WTC11 (cell line): ENCODE measurements around the gene SETSIP. TPM values are rescaled to one million over a fixed set of nuclear protein-coding genes. Genes with fewer than 3 reads are reported as not detected.

ENCODE experiments used
- ATAC-seq: fragments of 200-7000 bp; cut with Tn5 transposase; 2 replicates; pipeline ENCODE4 v1.10.0; 2021; ENCODE audit warnings: mild to moderate bottlenecking, moderate library complexity
- CTCF ChIA-PET: fragments of 300-600 bp; sonication (Branson Sonifier 250); formaldehyde crosslinking; loops from one replicate; lab custom pipeline; 2021; ENCODE audit warnings: antibody characterized with exemption; lab: Charles Lee
- POLR2A ChIA-PET: fragments of 350-600 bp; sonication (Branson Sonifier 250); formaldehyde crosslinking; loops from one replicate; lab custom pipeline; 2021; ENCODE audit warnings: antibody characterized with exemption; lab: Charles Lee
- DNase-seq: peaks from one replicate; pipeline ENCODE4 v3.0.0; 2021; ENCODE audit warnings: low spot score
- H3K27ac Mint-ChIP-seq: 2 replicates; pipeline ENCODE4 v1.8.0; 2021; ENCODE audit warnings: mixed read lengths
- H3K27me3 Mint-ChIP-seq: 2 replicates; pipeline ENCODE4 v1.8.0; 2021; ENCODE audit warnings: low read depth, mild to moderate bottlenecking, moderate library complexity, mixed read lengths
- H3K36me3 Mint-ChIP-seq: 2 replicates; pipeline ENCODE4 v1.8.0; 2021; ENCODE audit warnings: mixed read lengths
- H3K4me1 Mint-ChIP-seq: 2 replicates; pipeline ENCODE4 v1.8.0; 2022; ENCODE audit warnings: mixed read lengths
- H3K4me3 Mint-ChIP-seq: 2 replicates; pipeline ENCODE4 v1.8.0; 2021; ENCODE audit warnings: mild to moderate bottlenecking, moderate library complexity, mixed read lengths
- H3K9me3 Mint-ChIP-seq: 2 replicates; pipeline ENCODE4 v1.8.0; 2021; ENCODE audit warnings: mixed read lengths
- CBFB ChIP-seq: sonication (generic); formaldehyde crosslinking; IDR thresholded peaks from 2 replicates; pipeline ENCODE4 v1.8.1; 2022; ENCODE audit warnings: mild to moderate bottlenecking, low read depth, missing genetic modification reagents
- CREM ChIP-seq: sonication (generic); formaldehyde crosslinking; IDR thresholded peaks from 2 replicates; pipeline ENCODE4 v1.8.1; 2022; ENCODE audit warnings: mild to moderate bottlenecking, missing genetic modification reagents, moderate library complexity
- ELF4 ChIP-seq: sonication (generic); formaldehyde crosslinking; IDR thresholded peaks from 2 replicates; pipeline ENCODE4 v1.8.1; 2022; ENCODE audit warnings: low read depth, mild to moderate bottlenecking, moderate library complexity, missing genetic modification reagents
- FOXJ3 ChIP-seq: sonication (generic); formaldehyde crosslinking; IDR thresholded peaks from 2 replicates; pipeline ENCODE4 v1.9.0; 2021; ENCODE audit warnings: missing genetic modification reagents, mild to moderate bottlenecking, borderline replicate concordance
- GABPB1 ChIP-seq: sonication (generic); formaldehyde crosslinking; IDR thresholded peaks from 2 replicates; pipeline ENCODE4 v1.8.1; 2023; ENCODE audit warnings: mild to moderate bottlenecking, missing genetic modification reagents
- KAT7 ChIP-seq: sonication (generic); formaldehyde crosslinking; IDR thresholded peaks from 2 replicates; pipeline ENCODE4 v1.8.1; 2023; ENCODE audit warnings: missing genetic modification reagents, mild to moderate bottlenecking, borderline replicate concordance
- SMAD3 ChIP-seq: sonication (generic); formaldehyde crosslinking; IDR thresholded peaks from 2 replicates; pipeline ENCODE4 v1.8.0; 2022; ENCODE audit warnings: missing genetic modification reagents, mild to moderate bottlenecking, borderline replicate concordance
- TEAD1 ChIP-seq: sonication (generic); formaldehyde crosslinking; IDR thresholded peaks from 2 replicates; pipeline ENCODE4 v1.8.0; 2022; ENCODE audit warnings: mild to moderate bottlenecking, missing genetic modification reagents
- TEAD4 ChIP-seq: sonication (generic); formaldehyde crosslinking; IDR thresholded peaks from 2 replicates; pipeline ENCODE4 v1.8.0; 2022; ENCODE audit warnings: mild to moderate bottlenecking, missing genetic modification reagents
- ZBTB21 ChIP-seq: sonication (generic); formaldehyde crosslinking; IDR thresholded peaks from 2 replicates; pipeline ENCODE4 v1.8.1; 2023; ENCODE audit warnings: mild to moderate bottlenecking, missing genetic modification reagents, borderline replicate concordance
- ZNF121 ChIP-seq: sonication (generic); formaldehyde crosslinking; IDR thresholded peaks from 2 replicates; pipeline ENCODE4 v1.8.0; 2023; ENCODE audit warnings: missing genetic modification reagents
- ZNF138 ChIP-seq: sonication (generic); formaldehyde crosslinking; conservative IDR thresholded peaks from 2 replicates; pipeline ENCODE4 v1.8.1; 2022; ENCODE audit warnings: mild to moderate bottlenecking, moderate library complexity, missing genetic modification reagents
- ZNF396 ChIP-seq: fragments of 250-450 bp; sonication (Bioruptor Pico); IDR thresholded peaks from 2 replicates; pipeline ENCODE4 v1.8.0; 2021; ENCODE audit warnings: mild to moderate bottlenecking, moderate library complexity, borderline replicate concordance
- ZNF416 ChIP-seq: fragments of 250-450 bp; sonication (Bioruptor Pico); IDR thresholded peaks from 2 replicates; pipeline ENCODE4 v1.9.0; 2021; ENCODE audit warnings: mild to moderate bottlenecking, inconsistent platforms
- total RNA-seq: library from RNA; stranded (reverse); gene quantifications from 3 replicates; pipeline ENCODE4 v1.2.3, GENCODE V29; 2021
- TF ChIP-seq, protein P1 (sequence below): sonication (generic); formaldehyde crosslinking; IDR thresholded peaks from 2 replicates; pipeline ENCODE4 v1.8.1; 2023; ENCODE audit warnings: mild to moderate bottlenecking, missing genetic modification reagents
- TF ChIP-seq, protein P2 (sequence below): sonication (generic); formaldehyde crosslinking; IDR thresholded peaks from 2 replicates; pipeline ENCODE4 v1.8.0; 2022; ENCODE audit warnings: mild to moderate bottlenecking, missing genetic modification reagents
- TF ChIP-seq, protein P3 (sequence below): fragments of 250-450 bp; sonication (Bioruptor Pico); IDR thresholded peaks from 2 replicates; pipeline ENCODE4 v1.8.0; 2021; ENCODE audit warnings: mild to moderate bottlenecking
- TF ChIP-seq, protein P4 (sequence below): sonication (generic); formaldehyde crosslinking; IDR thresholded peaks from 2 replicates; pipeline ENCODE4 v1.8.0; 2022; ENCODE audit warnings: mild to moderate bottlenecking, missing genetic modification reagents
- TF ChIP-seq, protein P5 (sequence below): sonication (generic); formaldehyde crosslinking; IDR thresholded peaks from 2 replicates; pipeline ENCODE4 v1.8.0; 2023; ENCODE audit warnings: missing genetic modification reagents
- TF ChIP-seq, protein P6 (sequence below): sonication (generic); formaldehyde crosslinking; IDR thresholded peaks from 2 replicates; pipeline ENCODE4 v1.8.1; 2022; ENCODE audit warnings: mild to moderate bottlenecking, moderate library complexity, missing genetic modification reagents
- TF ChIP-seq, protein P7 (sequence below): sonication (generic); formaldehyde crosslinking; conservative IDR thresholded peaks from 2 replicates; pipeline ENCODE4 v1.8.1; 2023; ENCODE audit warnings: mild to moderate bottlenecking, low read depth, missing genetic modification reagents, moderate library complexity
- TF ChIP-seq, protein P8 (sequence below): sonication (generic); formaldehyde crosslinking; IDR thresholded peaks from 2 replicates; pipeline ENCODE4 v1.8.0; 2022; ENCODE audit warnings: mild to moderate bottlenecking, missing genetic modification reagents

Gene SETSIP
- total RNA-seq, 1 experiment from 2014 or later = not detected

DNA sequence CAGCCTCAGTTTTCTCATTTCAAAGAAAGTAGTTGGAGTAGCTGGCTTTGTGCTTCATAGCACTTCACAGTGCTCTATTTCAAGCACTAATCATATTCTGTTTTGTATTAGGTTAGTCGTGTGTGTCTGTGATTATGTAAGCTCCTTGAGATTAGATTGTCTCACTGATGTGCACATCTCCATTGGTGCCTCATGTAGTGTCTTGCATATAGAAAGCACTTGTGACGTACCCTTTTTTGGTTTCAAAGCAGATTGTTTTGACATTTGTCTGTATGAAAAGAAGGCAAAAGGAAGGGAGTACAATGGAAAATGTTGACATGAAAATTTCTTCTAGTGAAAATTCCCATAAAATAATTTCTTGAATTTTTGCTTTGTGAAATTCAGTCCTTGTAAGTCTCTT is 18.9 kb upstream of the SETSIP start:
- ATAC-seq = no peak
- ChIA-PET POLR2A (no interaction called here), CTCF (no interaction called here)
- no peak overlapping the region for H3K27ac Mint-ChIP-seq
- no peaks in the 10 kb centered on the region; the same call in 1 of the 2 replicates for H3K4me1 Mint-ChIP-seq
- H3K4me3 Mint-ChIP-seq = no peak overlapping the region
- DNase-seq = no peak
- H3K27me3 Mint-ChIP-seq = no peaks in the 10 kb centered on the region
- H3K36me3 Mint-ChIP-seq = no peaks in the 10 kb centered on the region
- TF ChIP-seq TEAD4 (CRISPR knock-in tag) (no peak), ELF4 (CRISPR knock-in tag) (no peak), ZNF416 (CRISPR knock-in tag) (no peak), CREM (CRISPR knock-in tag) (no peak), TEAD1 (CRISPR knock-in tag) (no peak), CBFB (no peak), ZNF121 (CRISPR knock-in tag) (no peak)
- TF ChIP-seq, protein P1, sequence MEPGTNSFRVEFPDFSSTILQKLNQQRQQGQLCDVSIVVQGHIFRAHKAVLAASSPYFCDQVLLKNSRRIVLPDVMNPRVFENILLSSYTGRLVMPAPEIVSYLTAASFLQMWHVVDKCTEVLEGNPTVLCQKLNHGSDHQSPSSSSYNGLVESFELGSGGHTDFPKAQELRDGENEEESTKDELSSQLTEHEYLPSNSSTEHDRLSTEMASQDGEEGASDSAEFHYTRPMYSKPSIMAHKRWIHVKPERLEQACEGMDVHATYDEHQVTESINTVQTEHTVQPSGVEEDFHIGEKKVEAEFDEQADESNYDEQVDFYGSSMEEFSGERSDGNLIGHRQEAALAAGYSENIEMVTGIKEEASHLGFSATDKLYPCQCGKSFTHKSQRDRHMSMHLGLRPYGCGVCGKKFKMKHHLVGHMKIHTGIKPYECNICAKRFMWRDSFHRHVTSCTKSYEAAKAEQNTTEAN (CRISPR knock-in tag) = no peak
- TF ChIP-seq, protein P2, sequence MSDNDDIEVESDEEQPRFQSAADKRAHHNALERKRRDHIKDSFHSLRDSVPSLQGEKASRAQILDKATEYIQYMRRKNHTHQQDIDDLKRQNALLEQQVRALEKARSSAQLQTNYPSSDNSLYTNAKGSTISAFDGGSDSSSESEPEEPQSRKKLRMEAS = no peak
- TF ChIP-seq, protein P3, sequence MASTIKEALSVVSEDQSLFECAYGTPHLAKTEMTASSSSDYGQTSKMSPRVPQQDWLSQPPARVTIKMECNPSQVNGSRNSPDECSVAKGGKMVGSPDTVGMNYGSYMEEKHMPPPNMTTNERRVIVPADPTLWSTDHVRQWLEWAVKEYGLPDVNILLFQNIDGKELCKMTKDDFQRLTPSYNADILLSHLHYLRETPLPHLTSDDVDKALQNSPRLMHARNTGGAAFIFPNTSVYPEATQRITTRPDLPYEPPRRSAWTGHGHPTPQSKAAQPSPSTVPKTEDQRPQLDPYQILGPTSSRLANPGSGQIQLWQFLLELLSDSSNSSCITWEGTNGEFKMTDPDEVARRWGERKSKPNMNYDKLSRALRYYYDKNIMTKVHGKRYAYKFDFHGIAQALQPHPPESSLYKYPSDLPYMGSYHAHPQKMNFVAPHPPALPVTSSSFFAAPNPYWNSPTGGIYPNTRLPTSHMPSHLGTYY (CRISPR knock-in tag) = no peak
- TF ChIP-seq, protein P4, sequence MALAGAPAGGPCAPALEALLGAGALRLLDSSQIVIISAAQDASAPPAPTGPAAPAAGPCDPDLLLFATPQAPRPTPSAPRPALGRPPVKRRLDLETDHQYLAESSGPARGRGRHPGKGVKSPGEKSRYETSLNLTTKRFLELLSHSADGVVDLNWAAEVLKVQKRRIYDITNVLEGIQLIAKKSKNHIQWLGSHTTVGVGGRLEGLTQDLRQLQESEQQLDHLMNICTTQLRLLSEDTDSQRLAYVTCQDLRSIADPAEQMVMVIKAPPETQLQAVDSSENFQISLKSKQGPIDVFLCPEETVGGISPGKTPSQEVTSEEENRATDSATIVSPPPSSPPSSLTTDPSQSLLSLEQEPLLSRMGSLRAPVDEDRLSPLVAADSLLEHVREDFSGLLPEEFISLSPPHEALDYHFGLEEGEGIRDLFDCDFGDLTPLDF (CRISPR knock-in tag) = no peak
- TF ChIP-seq, protein P5, sequence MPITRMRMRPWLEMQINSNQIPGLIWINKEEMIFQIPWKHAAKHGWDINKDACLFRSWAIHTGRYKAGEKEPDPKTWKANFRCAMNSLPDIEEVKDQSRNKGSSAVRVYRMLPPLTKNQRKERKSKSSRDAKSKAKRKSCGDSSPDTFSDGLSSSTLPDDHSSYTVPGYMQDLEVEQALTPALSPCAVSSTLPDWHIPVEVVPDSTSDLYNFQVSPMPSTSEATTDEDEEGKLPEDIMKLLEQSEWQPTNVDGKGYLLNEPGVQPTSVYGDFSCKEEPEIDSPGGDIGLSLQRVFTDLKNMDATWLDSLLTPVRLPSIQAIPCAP = no peak
- H3K9me3 Mint-ChIP-seq = no peaks in the 10 kb centered on the region

DNA sequence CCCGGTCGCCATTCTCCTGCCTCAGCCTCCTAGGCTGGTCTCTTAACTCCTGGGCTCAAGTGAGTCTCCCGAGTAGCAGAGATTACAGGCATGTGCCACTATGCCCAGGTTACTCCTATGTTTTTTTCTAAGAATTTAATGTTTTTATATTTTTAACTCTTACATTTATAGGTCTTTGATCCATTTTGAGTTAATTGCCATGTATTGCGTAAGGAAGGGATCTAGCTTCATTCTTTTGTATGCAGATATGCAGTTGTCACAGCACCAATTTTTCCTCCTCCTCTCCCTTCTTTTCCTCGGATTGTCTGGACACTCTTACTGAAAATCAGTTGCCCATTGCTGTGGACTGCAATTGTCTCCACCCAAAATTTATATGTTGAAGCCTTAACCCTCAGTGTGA is 16.4 kb upstream of the SETSIP start:
- ATAC-seq = no peak
- POLR2A ChIA-PET = no interaction called here
- Mint-ChIP-seq H3K9me3 (peaks cover 11% of the 10 kb centered on the region), H3K4me3 (no peak overlapping the region), H3K27ac (no peak overlapping the region), H3K4me1 (no peaks in the 10 kb centered on the region; the same call in 1 of the 2 replicates), H3K27me3 (no peaks in the 10 kb centered on the region)
- TF ChIP-seq ZNF396 (CRISPR knock-in tag) = no peak
- TF ChIP-seq SMAD3 = no peak
- TF ChIP-seq, protein P6, sequence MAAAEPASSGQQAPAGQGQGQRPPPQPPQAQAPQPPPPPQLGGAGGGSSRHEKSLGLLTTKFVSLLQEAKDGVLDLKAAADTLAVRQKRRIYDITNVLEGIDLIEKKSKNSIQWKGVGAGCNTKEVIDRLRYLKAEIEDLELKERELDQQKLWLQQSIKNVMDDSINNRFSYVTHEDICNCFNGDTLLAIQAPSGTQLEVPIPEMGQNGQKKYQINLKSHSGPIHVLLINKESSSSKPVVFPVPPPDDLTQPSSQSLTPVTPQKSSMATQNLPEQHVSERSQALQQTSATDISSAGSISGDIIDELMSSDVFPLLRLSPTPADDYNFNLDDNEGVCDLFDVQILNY (CRISPR knock-in tag) = no peak
- TF ChIP-seq, protein P2 = no peak
- TF ChIP-seq, all 79 proteins: peak for 0
- DNase-seq = no peak
- CTCF ChIA-PET = no interaction called here
- H3K36me3 Mint-ChIP-seq = peaks cover 5% of the 10 kb centered on the region

DNA sequence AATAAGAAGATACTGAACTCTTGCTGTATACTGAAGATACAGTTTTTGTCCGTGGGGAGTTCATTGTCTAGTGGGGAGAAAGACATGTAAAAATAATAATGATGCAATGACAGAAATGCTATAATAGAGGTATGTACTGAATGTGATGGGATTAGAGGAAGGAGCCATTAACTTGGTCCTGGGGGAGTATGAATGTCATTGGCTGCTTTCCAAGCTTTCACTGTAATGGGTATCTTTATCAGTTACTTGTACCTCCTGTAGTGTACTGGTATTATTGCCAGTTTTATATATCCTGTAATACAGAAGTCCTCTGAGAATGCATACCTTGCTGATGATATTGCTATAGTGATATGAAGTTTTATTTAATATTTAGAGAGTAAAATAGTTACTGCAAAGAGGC is 12.3 kb upstream of the SETSIP start:
- H3K4me3 Mint-ChIP-seq = no peak overlapping the region
- ChIA-PET POLR2A (no interaction called here), CTCF (no interaction called here)
- H3K36me3 Mint-ChIP-seq = peaks cover 36% of the 10 kb centered on the region
- DNase-seq (no peak), ATAC-seq (no peak)
- H3K27ac Mint-ChIP-seq = no peak overlapping the region
- no peaks in the 10 kb centered on the region for H3K4me1 Mint-ChIP-seq
- no peaks in the 10 kb centered on the region; the same call in 1 of the 2 replicates for H3K27me3 Mint-ChIP-seq
- peaks cover 41% of the 10 kb centered on the region for H3K9me3 Mint-ChIP-seq
- TF ChIP-seq GABPB1 (CRISPR knock-in tag) (no peak), ZNF138 (CRISPR knock-in tag) (no peak), TEAD1 (CRISPR knock-in tag) (no peak), FOXJ3 (no peak), ZNF121 (CRISPR knock-in tag) (no peak), ZBTB21 (CRISPR knock-in tag) (no peak), KAT7 (CRISPR knock-in tag) (no peak)
- TF ChIP-seq, protein P7, sequence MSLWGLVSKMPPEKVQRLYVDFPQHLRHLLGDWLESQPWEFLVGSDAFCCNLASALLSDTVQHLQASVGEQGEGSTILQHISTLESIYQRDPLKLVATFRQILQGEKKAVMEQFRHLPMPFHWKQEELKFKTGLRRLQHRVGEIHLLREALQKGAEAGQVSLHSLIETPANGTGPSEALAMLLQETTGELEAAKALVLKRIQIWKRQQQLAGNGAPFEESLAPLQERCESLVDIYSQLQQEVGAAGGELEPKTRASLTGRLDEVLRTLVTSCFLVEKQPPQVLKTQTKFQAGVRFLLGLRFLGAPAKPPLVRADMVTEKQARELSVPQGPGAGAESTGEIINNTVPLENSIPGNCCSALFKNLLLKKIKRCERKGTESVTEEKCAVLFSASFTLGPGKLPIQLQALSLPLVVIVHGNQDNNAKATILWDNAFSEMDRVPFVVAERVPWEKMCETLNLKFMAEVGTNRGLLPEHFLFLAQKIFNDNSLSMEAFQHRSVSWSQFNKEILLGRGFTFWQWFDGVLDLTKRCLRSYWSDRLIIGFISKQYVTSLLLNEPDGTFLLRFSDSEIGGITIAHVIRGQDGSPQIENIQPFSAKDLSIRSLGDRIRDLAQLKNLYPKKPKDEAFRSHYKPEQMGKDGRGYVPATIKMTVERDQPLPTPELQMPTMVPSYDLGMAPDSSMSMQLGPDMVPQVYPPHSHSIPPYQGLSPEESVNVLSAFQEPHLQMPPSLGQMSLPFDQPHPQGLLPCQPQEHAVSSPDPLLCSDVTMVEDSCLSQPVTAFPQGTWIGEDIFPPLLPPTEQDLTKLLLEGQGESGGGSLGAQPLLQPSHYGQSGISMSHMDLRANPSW = no peak
- TF ChIP-seq, protein P8, sequence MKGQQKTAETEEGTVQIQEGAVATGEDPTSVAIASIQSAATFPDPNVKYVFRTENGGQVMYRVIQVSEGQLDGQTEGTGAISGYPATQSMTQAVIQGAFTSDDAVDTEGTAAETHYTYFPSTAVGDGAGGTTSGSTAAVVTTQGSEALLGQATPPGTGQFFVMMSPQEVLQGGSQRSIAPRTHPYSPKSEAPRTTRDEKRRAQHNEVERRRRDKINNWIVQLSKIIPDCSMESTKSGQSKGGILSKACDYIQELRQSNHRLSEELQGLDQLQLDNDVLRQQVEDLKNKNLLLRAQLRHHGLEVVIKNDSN (CRISPR knock-in tag) = no peak
